Spleen (tissue), 7 donors: ENCODE data around the gene SLC35G6.

Experiments used
- CTCF ChIP-seq, 11 experiments: fragments of 200-600 bp in 7 of 11; fragments of 450-650 bp in 4 of 11; sonication (generic) in 4 of 11; IDR thresholded peaks in 8 of 11; conservative IDR thresholded peaks in 3 of 11; 1 replicate in 7 of 11; 2 replicates in 4 of 11; pipeline versions ENCODE4 v1.4.0 to v1.8.0; 2016 to 2021; ENCODE audit warnings: antibody characterized with exemption in 11 of 11, inconsistent platforms in 4 of 11, mild to moderate bottlenecking in 1 of 11
- POLR2A ChIP-seq, 3 donors: fragments of 450-650 bp; IDR thresholded peaks; one replicate each; pipeline ENCODE4 v1.5.1; 2017; ENCODE audit warnings: antibody characterized with exemption in 3 of 3, mild to moderate bottlenecking in 1 of 3
- donor health status: DM: no; HTN: no; CAD: no; lungs with moderate emphysema.
- donor health status: DM: no; HTN: no; CAD: no.
- donor health status: DM: no; HTN: no; CAD: no.

GRCh38 chr17:7511108-7511507 lies 29.9 kb downstream of the SLC35G6 start:
- TF ChIP-seq POLR2A (IDR thresholded peaks at IDR 0.05) (no peak), CTCF (IDR thresholded peaks at IDR 0.05 in 8 of 11, conservative IDR thresholded peaks at IDR 0.05 in 3 of 11) (no peak)
